ENCODE data around the gene SPINDOC.

The SPINDOC gene

DNA sequence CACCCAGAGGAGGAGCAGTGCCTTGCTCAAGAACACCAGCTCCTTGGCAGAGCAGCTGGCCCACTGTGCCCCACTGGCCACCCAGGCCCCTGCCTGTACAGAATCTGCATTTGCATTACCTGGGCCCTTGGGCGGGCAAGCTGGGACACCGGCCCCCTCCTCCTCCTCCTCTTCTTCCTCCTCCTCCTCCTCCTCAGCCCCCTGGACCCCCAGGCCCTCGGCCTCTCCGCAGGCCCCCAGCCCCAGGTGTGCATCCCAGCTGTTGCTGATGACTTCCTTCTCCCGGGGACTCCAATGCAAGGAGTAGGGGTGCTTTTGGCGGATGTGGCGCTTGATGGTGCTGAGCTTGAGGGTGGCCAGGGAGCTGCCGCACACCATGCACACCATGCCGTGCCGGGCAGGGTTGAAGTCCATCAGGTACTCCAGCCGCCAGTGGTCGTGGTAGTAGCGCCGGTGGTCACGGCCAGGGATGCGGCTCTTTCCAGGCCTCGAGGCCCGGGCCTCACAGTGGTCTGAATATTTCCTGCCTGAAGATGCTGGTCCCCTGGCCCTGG lies 47.5 kb upstream of the SPINDOC start:
- TF ChIP-seq CTBP1 (IDR thresholded peaks at IDR 0.05; ENCODE audit: borderline replicate concordance) (no peak), PKNOX1 (IDR thresholded peaks at IDR 0.05) (no peak), FOXK2 (IDR thresholded peaks at IDR 0.05) (no peak), ZNF384 (IDR thresholded peaks at IDR 0.05) (no peak), L3MBTL2 (conservative IDR thresholded peaks at IDR 0.05) (no peak), NFRKB (IDR thresholded peaks at IDR 0.05) (no peak), ARNT (IDR thresholded peaks at IDR 0.05) (no peak), SUZ12 (IDR thresholded peaks at IDR 0.05) (no peak), FOXM1 (IDR thresholded peaks at IDR 0.05; ENCODE audit: borderline replicate concordance) (no peak), HDGF (IDR thresholded peaks at IDR 0.05; ENCODE audit: borderline replicate concordance) (no peak), BHLHE40 (IDR thresholded peaks at IDR 0.05; ENCODE audit: borderline replicate concordance) (no peak), ELF4 (IDR thresholded peaks at IDR 0.05) (no peak), SP1 (IDR thresholded peaks at IDR 0.05) (no peak), LEF1 (IDR thresholded peaks at IDR 0.05; ENCODE audit: borderline replicate concordance) (no peak), FOXA1 (IDR thresholded peaks at IDR 0.05) (no peak), TARDBP (IDR thresholded peaks at IDR 0.05) (no peak)

GRCh38 chr11:63766531-63767235 lies 46.6 kb upstream of the SPINDOC start:
- POLR2A ChIA-PET, result interaction anchor here (1.2 to 1.7 kb wide), 3 partner anchors 36 to 150 kb away, joined by 4 to 5 read pairs (median 4); partner anchors contain the start of gene RCOR2

More for the DNA sequence above, 47.5 kb upstream of the SPINDOC start:
- ChIA-PET CTCF (interaction anchor here (1.2 to 1.6 kb wide), 2 partner anchors 27 to 180 kb away, joined by 3 to 6 read pairs; no protein-coding TSS in a partner anchor), POLR2A (interaction anchor here (1.2 to 1.7 kb wide), 3 partner anchors 37 to 151 kb away, joined by 4 to 5 read pairs (median 4); partner anchors contain the start of gene RCOR2)
- DNase-seq (ENCODE audit: extremely low spot score), result no peak

DNA sequence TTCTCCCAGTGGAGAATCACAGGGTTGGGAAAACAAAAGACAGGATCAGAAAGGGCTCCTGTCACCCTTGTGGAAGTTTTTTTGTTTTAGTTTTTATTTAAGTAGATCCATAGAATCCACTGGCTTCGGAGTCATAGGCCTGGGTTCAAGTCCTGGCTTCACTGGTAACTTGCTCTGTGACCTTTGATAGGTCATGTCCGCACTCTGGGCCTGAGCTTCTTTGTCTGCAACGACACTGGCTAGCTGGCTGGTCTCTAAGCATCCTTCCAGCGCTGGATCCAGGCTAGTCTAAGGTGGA lies 46.0 kb upstream of the SPINDOC start:
- DNase-seq (ENCODE audit: extremely low spot score), result no peak
- no peak for TF ChIP-seq ARNT (IDR thresholded peaks at IDR 0.05)
- no peak for TF ChIP-seq LEF1 (IDR thresholded peaks at IDR 0.05; ENCODE audit: borderline replicate concordance)
- TF ChIP-seq SUZ12 (IDR thresholded peaks at IDR 0.05), result no peak
- no peak for TF ChIP-seq CTBP1 (IDR thresholded peaks at IDR 0.05; ENCODE audit: borderline replicate concordance)
- TF ChIP-seq NFRKB (IDR thresholded peaks at IDR 0.05), result no peak
- TF ChIP-seq FOXK2 (IDR thresholded peaks at IDR 0.05), result no peak
- TF ChIP-seq ZNF384 (IDR thresholded peaks at IDR 0.05), result no peak
- TF ChIP-seq L3MBTL2 (conservative IDR thresholded peaks at IDR 0.05), result no peak
- TF ChIP-seq BHLHE40 (IDR thresholded peaks at IDR 0.05; ENCODE audit: borderline replicate concordance), result no peak
- no peak for TF ChIP-seq FOXM1 (IDR thresholded peaks at IDR 0.05; ENCODE audit: borderline replicate concordance)
- no peak for TF ChIP-seq TARDBP (IDR thresholded peaks at IDR 0.05)
- TF ChIP-seq HDGF (IDR thresholded peaks at IDR 0.05; ENCODE audit: borderline replicate concordance), result no peak
- TF ChIP-seq PKNOX1 (IDR thresholded peaks at IDR 0.05), result no peak
- TF ChIP-seq FOXA1 (IDR thresholded peaks at IDR 0.05), result no peak
- TF ChIP-seq ELF4 (IDR thresholded peaks at IDR 0.05), result no peak
- TF ChIP-seq SP1 (IDR thresholded peaks at IDR 0.05), result no peak
- CTCF ChIA-PET, result interaction anchor here (1.1 to 1.6 kb wide), 3 partner anchors 105 to 403 kb away, joined by 3 to 6 read pairs (median 3); no protein-coding TSS in a partner anchor
- POLR2A ChIA-PET, result interaction anchor here (2.5 kb wide), 1 partner anchor 45 kb away, joined by 10 read pairs; no protein-coding TSS in a partner anchor

More at GRCh38 chr11:63766531-63767235, 46.6 kb upstream of the SPINDOC start:
- DNase-seq (ENCODE audit: extremely low spot score), result no peak
- no peak for TF ChIP-seq LEF1 (IDR thresholded peaks at IDR 0.05; ENCODE audit: borderline replicate concordance)
- TF ChIP-seq PKNOX1 (IDR thresholded peaks at IDR 0.05), result no peak
- no peak for TF ChIP-seq ARNT (IDR thresholded peaks at IDR 0.05)
- no peak for TF ChIP-seq ZNF384 (IDR thresholded peaks at IDR 0.05)
- no peak for TF ChIP-seq FOXM1 (IDR thresholded peaks at IDR 0.05; ENCODE audit: borderline replicate concordance)
- TF ChIP-seq FOXA1 (IDR thresholded peaks at IDR 0.05), result no peak
- TF ChIP-seq ELF4 (IDR thresholded peaks at IDR 0.05), result no peak
- TF ChIP-seq SUZ12 (IDR thresholded peaks at IDR 0.05), result no peak
- TF ChIP-seq SP1 (IDR thresholded peaks at IDR 0.05), result no peak
- CTCF ChIA-PET, result interaction anchor here (1.2 to 1.6 kb wide), 2 partner anchors 28 to 179 kb away, joined by 3 to 6 read pairs; no protein-coding TSS in a partner anchor

- ChIA-PET CTCF (interaction anchor here (1.1 to 1.6 kb wide), 3 partner anchors 105 to 403 kb away, joined by 3 to 6 read pairs (median 3); no protein-coding TSS in a partner anchor), POLR2A (interaction anchor here (1.1 to 2.5 kb wide), 5 partner anchors 44 to 398 kb away, joined by 3 to 10 read pairs (median 5); no protein-coding TSS in a partner anchor)
- TF ChIP-seq ARNT (IDR thresholded peaks at IDR 0.05) (no peak), SUZ12 (IDR thresholded peaks at IDR 0.05) (no peak), FOXM1 (IDR thresholded peaks at IDR 0.05; ENCODE audit: borderline replicate concordance) (no peak), HDGF (IDR thresholded peaks at IDR 0.05; ENCODE audit: borderline replicate concordance) (no peak)
- peak; percentile 61 for DNase-seq (ENCODE audit: extremely low spot score)
Observed at GRCh38 chr11:63767565-63768236, 45.6 kb upstream of the SPINDOC start.

Data from HEK293T (cell line).